ENCODE data around the gene AUTS2. TPM values are rescaled to one million over a fixed set of nuclear protein-coding genes. Genes with fewer than 3 reads are reported as not detected.

The AUTS2 gene
- total and polyA plus RNA-seq, 10 of the 15 experiments (the other 5 are each of a cell fraction or from before 2014, with no cell fraction given) = 6.4 to 55.6 (median 21.6) TPM

DNA sequence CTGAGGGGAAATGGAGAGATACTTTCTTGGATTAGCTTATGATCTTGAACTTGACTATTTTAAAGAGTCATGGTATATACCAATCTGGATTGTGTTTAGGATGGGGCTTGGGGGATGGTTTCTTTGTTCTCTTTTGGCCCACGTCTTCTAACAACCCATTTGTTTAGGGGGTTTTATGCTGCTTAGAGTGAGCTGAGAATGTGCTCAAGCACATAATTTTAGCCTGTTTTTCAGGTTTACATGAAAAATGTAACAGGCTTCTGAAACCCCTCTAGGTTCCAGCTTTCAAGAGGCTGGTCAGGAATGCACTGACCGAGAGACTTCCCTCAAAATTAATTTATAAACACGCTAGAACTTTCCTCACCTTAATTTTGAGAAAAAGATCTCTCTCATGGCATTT, 94.3 kb downstream of the AUTS2 start:
- no peak overlapping the region for H3K9ac ChIP-seq (ENCODE audit: control insufficient read depth, insufficient read depth, low read length)
- peaks cover 0 to 9% of the 10 kb centered on the region in 2 experiments; a peak in 2 of 4 replicates for H3K36me3 ChIP-seq (ENCODE audit: control insufficient read depth in 2 of 2, insufficient read depth in 2 of 2, low read length in 1 of 2)
- H2AFZ ChIP-seq (ENCODE audit: control insufficient read depth, low read depth, low read length) = no peak overlapping the region
- H3K4me1 ChIP-seq (ENCODE audit: control insufficient read depth, insufficient read depth, low read length) = peaks cover 44% of the 10 kb centered on the region
- in situ Hi-C loops (cut with MboI) (no loop called here), intact Hi-C loops (cut with micrococcal nuclease; ENCODE audit: unreplicated experiment) (no loop called here)
- ATAC-seq (peak; percentile 24), FAIRE-seq (no peak), DNase-seq (ENCODE audit: low read depth, low spot score) (no peak)
- H4K20me1 ChIP-seq (ENCODE audit: control insufficient read depth, insufficient read depth) = no peaks in the 10 kb centered on the region
- H3K27ac ChIP-seq (ENCODE audit: control insufficient read depth, insufficient read depth) = no peak overlapping the region
- no peak overlapping the region for H3K4me3 ChIP-seq
- peaks cover 7% of the 10 kb centered on the region for H3K79me2 ChIP-seq (ENCODE audit: control insufficient read depth, insufficient read depth, low read length)
- WGBS (ENCODE audit: insufficient coverage, insufficient replicate concordance, low lambda C conversion rate, missing lambda C conversion rate) = 11% methylated on average over 3 of the region's 3 CpGs
- BruUV-seq (replicated peaks) = no TSS peak
- RAD21 ChIA-PET (ENCODE audit: unreplicated experiment) = interaction anchor here (0.8 to 7.5 kb wide), 7 partner anchors 8 to 132 kb away, joined by 3 to 35 read pairs (median 4); no protein-coding TSS in a partner anchor
- CTCF ChIA-PET = interaction anchor here (0.6 to 2.7 kb wide), 4 partner anchors 8 to 79 kb away, joined by 3 to 11 read pairs (median 8); no protein-coding TSS in a partner anchor
- no peaks in the 10 kb centered on the region; the same call in 2 of the 3 replicates for H3K9me3 ChIP-seq (replicated peaks; ENCODE audit: control insufficient read depth, insufficient read depth, low read length)
- peak overlapping the region; percentile 12; the same call in 1 of the 2 replicates for H3K4me2 ChIP-seq (ENCODE audit: control insufficient read depth, insufficient read depth)
- SMC1A ChIA-PET (ENCODE audit: uncharacterized antibody, unreplicated experiment) = interaction anchor here (0.7 to 7.1 kb wide), 13 partner anchors 11 to 135 kb away, joined by 3 to 88 read pairs (median 4); no protein-coding TSS in a partner anchor
- H3K27me3 ChIP-seq (replicated peaks in 1 of 2; ENCODE audit: control insufficient read depth in 2 of 2, insufficient read depth in 2 of 2, low read length in 1 of 2) = no peaks in the 10 kb centered on the region
- TF ChIP-seq, protein P1, sequence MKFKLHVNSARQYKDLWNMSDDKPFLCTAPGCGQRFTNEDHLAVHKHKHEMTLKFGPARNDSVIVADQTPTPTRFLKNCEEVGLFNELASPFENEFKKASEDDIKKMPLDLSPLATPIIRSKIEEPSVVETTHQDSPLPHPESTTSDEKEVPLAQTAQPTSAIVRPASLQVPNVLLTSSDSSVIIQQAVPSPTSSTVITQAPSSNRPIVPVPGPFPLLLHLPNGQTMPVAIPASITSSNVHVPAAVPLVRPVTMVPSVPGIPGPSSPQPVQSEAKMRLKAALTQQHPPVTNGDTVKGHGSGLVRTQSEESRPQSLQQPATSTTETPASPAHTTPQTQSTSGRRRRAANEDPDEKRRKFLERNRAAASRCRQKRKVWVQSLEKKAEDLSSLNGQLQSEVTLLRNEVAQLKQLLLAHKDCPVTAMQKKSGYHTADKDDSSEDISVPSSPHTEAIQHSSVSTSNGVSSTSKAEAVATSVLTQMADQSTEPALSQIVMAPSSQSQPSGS (IDR thresholded peaks at IDR 0.05; ENCODE audit: low read length) = 0 out of 2 replicates have a peak, but pooled peaks have one; percentile 14
- TF ChIP-seq PML (IDR thresholded peaks at IDR 0.05; ENCODE audit: low read length) (0 out of 2 replicates have a peak, but pooled peaks have one; percentile 2), CHD4 (IDR thresholded peaks at IDR 0.05) (no peak)
- POLR2A ChIA-PET = interaction anchor here (0.6 to 1.4 kb wide), 3 partner anchors 9 to 22 kb away, joined by 3 to 4 read pairs (median 3); no protein-coding TSS in a partner anchor

DNA sequence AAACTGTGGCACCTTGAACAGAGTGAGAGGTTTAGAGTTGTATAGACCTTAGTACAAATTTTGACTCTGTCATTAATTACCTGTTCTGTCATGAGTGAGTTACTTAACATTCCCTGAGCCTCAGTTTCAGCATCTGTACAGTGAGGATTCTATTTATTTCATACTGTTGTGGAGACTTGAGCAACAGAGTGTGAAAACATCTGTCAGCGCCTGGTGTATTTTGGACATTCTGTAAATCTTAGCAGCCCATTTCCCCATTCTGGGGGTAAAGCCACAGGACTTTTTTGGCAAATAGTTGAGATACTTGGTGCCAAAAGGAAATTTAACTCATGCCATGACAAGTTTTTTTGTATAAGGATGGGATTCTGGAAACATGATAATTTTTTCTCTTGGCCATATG, 94.8 kb downstream of the AUTS2 start:
- Histone ChIP-seq H3K9me3 (replicated peaks; ENCODE audit: control insufficient read depth, insufficient read depth, low read length) (no peaks in the 10 kb centered on the region; the same call in 2 of the 3 replicates), H3K9ac (ENCODE audit: control insufficient read depth, insufficient read depth, low read length) (no peak overlapping the region), H3K27me3 (replicated peaks in 1 of 2; ENCODE audit: control insufficient read depth in 2 of 2, insufficient read depth in 2 of 2, low read length in 1 of 2) (no peaks in the 10 kb centered on the region), H3K79me2 (ENCODE audit: control insufficient read depth, insufficient read depth, low read length) (peaks cover 7% of the 10 kb centered on the region), H3K27ac (ENCODE audit: control insufficient read depth, insufficient read depth) (no peak overlapping the region), H4K20me1 (ENCODE audit: control insufficient read depth, insufficient read depth) (no peaks in the 10 kb centered on the region), H3K4me3 (no peak overlapping the region), H3K36me3 (ENCODE audit: control insufficient read depth in 2 of 2, insufficient read depth in 2 of 2, low read length in 1 of 2) (peaks cover 0 to 9% of the 10 kb centered on the region in 2 experiments; a peak in 2 of 4 replicates), H2AFZ (ENCODE audit: control insufficient read depth, low read depth, low read length) (no peak overlapping the region), H3K4me2 (ENCODE audit: control insufficient read depth, insufficient read depth) (peak overlapping the region; percentile 12), H3K4me1 (ENCODE audit: control insufficient read depth, insufficient read depth, low read length) (peaks cover 49% of the 10 kb centered on the region)
- SMC1A ChIA-PET (ENCODE audit: uncharacterized antibody, unreplicated experiment) = interaction anchor here (0.7 to 7.1 kb wide), 12 partner anchors 12 to 134 kb away, joined by 3 to 88 read pairs (median 4); no protein-coding TSS in a partner anchor
- in situ Hi-C loops (cut with MboI) (no loop called here), intact Hi-C loops (cut with micrococcal nuclease; ENCODE audit: unreplicated experiment) (no loop called here)
- FAIRE-seq (no peak), ATAC-seq (peak; percentile 43), DNase-seq (ENCODE audit: low read depth, low spot score) (no peak)
- POLR2A ChIA-PET = interaction anchor here (0.8 to 1.4 kb wide), 2 partner anchors 9 to 15 kb away, joined by 3 read pairs; no protein-coding TSS in a partner anchor
- CTCF ChIA-PET = interaction anchor here (1.6 to 2.7 kb wide), 3 partner anchors 8 to 47 kb away, joined by 8 to 11 read pairs (median 8); no protein-coding TSS in a partner anchor
- 0% methylated on average over 1 of the region's 1 CpG for WGBS (ENCODE audit: insufficient coverage, insufficient replicate concordance, low lambda C conversion rate, missing lambda C conversion rate)
- RAD21 ChIA-PET (ENCODE audit: unreplicated experiment) = interaction anchor here (0.8 to 7.5 kb wide), 7 partner anchors 9 to 131 kb away, joined by 3 to 35 read pairs (median 4); no protein-coding TSS in a partner anchor
- BruUV-seq (replicated peaks) = no TSS peak
- TF ChIP-seq CREM (IDR thresholded peaks at IDR 0.05; ENCODE audit: low read depth) = no peak
- no peak for TF ChIP-seq KLF5 (IDR thresholded peaks at IDR 0.05; ENCODE audit: partially characterized antibody)
- peak; percentile 67; the same call in 1 of the 2 replicates for TF ChIP-seq EED (IDR thresholded peaks at IDR 0.05; ENCODE audit: low read depth)
- TF ChIP-seq MEF2A (IDR thresholded peaks at IDR 0.05; ENCODE audit: insufficient read depth, low read depth, low read length) = no peak
- TF ChIP-seq, protein P2, sequence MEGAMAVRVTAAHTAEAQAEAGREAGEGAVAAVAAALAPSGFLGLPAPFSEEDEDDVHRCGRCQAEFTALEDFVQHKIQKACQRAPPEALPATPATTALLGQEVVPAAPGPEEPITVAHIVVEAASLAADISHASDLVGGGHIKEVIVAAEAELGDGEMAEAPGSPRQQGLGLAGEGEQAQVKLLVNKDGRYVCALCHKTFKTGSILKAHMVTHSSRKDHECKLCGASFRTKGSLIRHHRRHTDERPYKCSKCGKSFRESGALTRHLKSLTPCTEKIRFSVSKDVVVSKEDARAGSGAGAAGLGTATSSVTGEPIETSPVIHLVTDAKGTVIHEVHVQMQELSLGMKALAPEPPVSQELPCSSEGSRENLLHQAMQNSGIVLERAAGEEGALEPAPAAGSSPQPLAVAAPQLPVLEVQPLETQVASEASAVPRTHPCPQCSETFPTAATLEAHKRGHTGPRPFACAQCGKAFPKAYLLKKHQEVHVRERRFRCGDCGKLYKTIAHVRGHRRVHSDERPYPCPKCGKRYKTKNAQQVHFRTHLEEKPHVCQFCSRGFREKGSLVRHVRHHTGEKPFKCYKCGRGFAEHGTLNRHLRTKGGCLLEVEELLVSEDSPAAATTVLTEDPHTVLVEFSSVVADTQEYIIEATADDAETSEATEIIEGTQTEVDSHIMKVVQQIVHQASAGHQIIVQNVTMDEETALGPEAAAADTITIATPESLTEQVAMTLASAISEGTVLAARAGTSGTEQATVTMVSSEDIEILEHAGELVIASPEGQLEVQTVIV (IDR thresholded peaks at IDR 0.05; ENCODE audit: borderline replicate concordance, partially characterized antibody) = no peak
- no peak for TF ChIP-seq TAF1 (IDR thresholded peaks at IDR 0.05; ENCODE audit: borderline replicate concordance, low read depth, low read length)
- no peak for TF ChIP-seq RAD21 (IDR thresholded peaks at IDR 0.05; ENCODE audit: insufficient read depth, low read depth, low read length)
- no peak for TF ChIP-seq RCOR1 (conservative IDR thresholded peaks at IDR 0.05; ENCODE audit: low read depth, low read length)

Measured in GM12878 (cell line).